BJ (cell line): ENCODE data around the gene LRRC8B. TPM values are rescaled to one million over a fixed set of nuclear protein-coding genes. Genes with fewer than 3 reads are reported as not detected.

Experiments used
- CTCF ChIA-PET: fragments of 350-600 bp; formaldehyde crosslinking; extraction: SDS; loops from one replicate; lab custom pipeline; 2021; ENCODE audit warnings: antibody characterized with exemption, inconsistent platforms; lab: Yijun Ruan, JAX
- POLR2A ChIA-PET: fragments of 300-600 bp; sonication (Branson Sonifier 250); formaldehyde crosslinking; extraction: SDS; loops from one replicate; lab custom pipeline; 2021; ENCODE audit warnings: antibody characterized with exemption; lab: Charles Lee
- DNase-seq: peaks from one replicate; pipeline ENCODE4 v3.0.0-alpha.2; 2011; ENCODE audit warnings: low read depth
- H3K27me3 ChIP-seq: 2 replicates; pipeline ENCODE4 v1.6.0; 2011; ENCODE audit warnings: low read length; ENCODE audit not compliant: control insufficient read depth, insufficient read depth
- H3K36me3 ChIP-seq: 2 replicates; pipeline ENCODE4 v1.5.1; 2011; ENCODE audit warnings: low read length; ENCODE audit not compliant: control insufficient read depth, insufficient read depth
- H3K4me3 ChIP-seq: 2 replicates; pipeline ENCODE4 v1.5.1; 2011; ENCODE audit warnings: low read depth, mild to moderate bottlenecking, control low read depth, low read length
- CTCF ChIP-seq: IDR thresholded peaks from 2 replicates; pipeline ENCODE4 v1.5.1; 2011; ENCODE audit warnings: low read depth, mild to moderate bottlenecking, control low read depth, inconsistent platforms, low read length, moderate library complexity; ENCODE audit not compliant: insufficient read depth
- polyA plus RNA-seq: library from polyadenylated mRNA; depleted of rRNA; stranded (reverse); fragments of >200 nt; gene quantifications from 2 replicates; pipeline ENCODE4 v1.2.3, GENCODE V29; 2011

The LRRC8B gene
- polyA plus RNA-seq, 1 experiment, result 0.22 TPM

- ChIA-PET CTCF (interaction anchor here (0.6 to 2.4 kb wide), 9 partner anchors 9 to 261 kb away, joined by 3 to 9 read pairs (median 3); no protein-coding TSS in a partner anchor), POLR2A (no interaction called here)
- Histone ChIP-seq H3K27me3 (no peaks in the 10 kb centered on the region), H3K4me3 (no peak overlapping the region), H3K36me3 (no peaks in the 10 kb centered on the region)
- TF ChIP-seq CTCF, result peak; percentile 69
- DNase-seq, result no peak
Observed at GRCh38 chr1:89598450-89599331, 74.1 kb downstream of the LRRC8B start.

- ChIA-PET POLR2A (no interaction called here), CTCF (interaction anchor here (0.9 to 2.4 kb wide), 7 partner anchors 9 to 166 kb away, joined by 3 to 9 read pairs (median 4); no protein-coding TSS in a partner anchor)
- Histone ChIP-seq H3K27me3 (no peaks in the 10 kb centered on the region), H3K4me3 (no peak overlapping the region), H3K36me3 (no peaks in the 10 kb centered on the region)
- DNase-seq, result no peak
- no peak for TF ChIP-seq CTCF
Observed at GRCh38 chr1:89599332-89599630, 74.7 kb downstream of the LRRC8B start.

- CTCF ChIA-PET, result interaction anchor here (1.0 to 2.4 kb wide), 4 partner anchors 11 to 162 kb away, joined by 3 to 9 read pairs (median 4); no protein-coding TSS in a partner anchor
- no peaks in the 10 kb centered on the region for H3K27me3 ChIP-seq
- H3K4me3 ChIP-seq, result no peak overlapping the region
- no peak for TF ChIP-seq CTCF
- POLR2A ChIA-PET, result no interaction called here
- H3K36me3 ChIP-seq, result no peaks in the 10 kb centered on the region
- no peak for DNase-seq
Observed at GRCh38 chr1:89600451-89601224, 76.0 kb downstream of the LRRC8B start.

GRCh38 chr1:89602871-89603404 is 78.3 kb downstream of the LRRC8B start:
- TF ChIP-seq CTCF, result no peak
- H3K4me3 ChIP-seq, result no peak overlapping the region
- no peak for DNase-seq
- ChIA-PET POLR2A (no interaction called here), CTCF (interaction anchor here (0.8 to 5.4 kb wide), 5 partner anchors 9 to 160 kb away, joined by 4 to 35 read pairs (median 8); no protein-coding TSS in a partner anchor)
- no peaks in the 10 kb centered on the region for H3K27me3 ChIP-seq
- H3K36me3 ChIP-seq, result no peaks in the 10 kb centered on the region
